ENCODE results near the gene TMPRSS9. TPM values are rescaled to one million over a fixed set of nuclear protein-coding genes. Genes with fewer than 3 reads are reported as not detected.
A peak's percentile ranks its signal among the peaks of the same experiment; 100 is the strongest.
"Not testable (repeated sequence)": the region's sequence is repeated elsewhere in the genome, so short reads cannot be mapped to it uniquely, and the experiment has no call there.

Gene TMPRSS9
- total RNA-seq, 3 donors from 2014 or later = not detected

GRCh38 chr19:2394442-2395292 lies 34.6 kb downstream of the TMPRSS9 start:
- Mint-ChIP-seq H3K9me3 (no peaks in the 10 kb centered on the region), H3K36me3 (ENCODE audit: insufficient read depth) (no peaks in the 10 kb centered on the region), H3K27me3 (ENCODE audit: low read depth) (peaks cover 9% of the 10 kb centered on the region), H3K4me1 (ENCODE audit: low read depth) (peaks cover 3% of the 10 kb centered on the region), H3K4me3 (no peak overlapping the region)
- DNase-seq (no peak), ATAC-seq (peak in 1 of 2 donors; percentile 39)

- H3K4me1 Mint-ChIP-seq (ENCODE audit: low read depth); H3K27me3 Mint-ChIP-seq (ENCODE audit: low read depth); H3K4me3 Mint-ChIP-seq; DNase-seq; H3K36me3 Mint-ChIP-seq (ENCODE audit: insufficient read depth); ATAC-seq; H3K9me3 Mint-ChIP-seq: not testable (repeated sequence)
These were observed 35.3 kb downstream of the TMPRSS9 start for GRCh38 chr19:2395293-2395829.

DNA sequence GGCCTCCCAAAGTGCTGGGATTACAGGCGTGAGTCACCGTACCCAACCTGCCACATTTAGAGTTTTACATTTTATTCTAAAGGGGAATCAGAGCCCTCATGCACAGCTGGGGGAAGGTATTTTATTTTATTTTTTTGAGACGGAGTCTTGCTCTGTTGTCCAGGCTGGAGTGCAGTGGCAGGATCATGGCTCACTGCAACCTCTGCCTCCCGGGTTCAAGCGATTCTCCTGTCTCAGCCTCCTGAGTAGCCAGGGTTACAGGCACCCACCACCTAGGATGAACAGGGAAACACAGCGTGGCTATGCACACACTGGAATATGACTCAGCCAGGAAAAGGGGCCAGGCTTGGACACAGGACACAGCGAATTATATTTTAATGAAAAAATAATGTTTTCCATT lies 37.1 kb downstream of the TMPRSS9 start:
- not testable (repeated sequence) for ATAC-seq; H3K27me3 Mint-ChIP-seq (ENCODE audit: low read depth); H3K4me1 Mint-ChIP-seq (ENCODE audit: low read depth); DNase-seq; H3K36me3 Mint-ChIP-seq (ENCODE audit: insufficient read depth); H3K9me3 Mint-ChIP-seq; H3K4me3 Mint-ChIP-seq

DNA sequence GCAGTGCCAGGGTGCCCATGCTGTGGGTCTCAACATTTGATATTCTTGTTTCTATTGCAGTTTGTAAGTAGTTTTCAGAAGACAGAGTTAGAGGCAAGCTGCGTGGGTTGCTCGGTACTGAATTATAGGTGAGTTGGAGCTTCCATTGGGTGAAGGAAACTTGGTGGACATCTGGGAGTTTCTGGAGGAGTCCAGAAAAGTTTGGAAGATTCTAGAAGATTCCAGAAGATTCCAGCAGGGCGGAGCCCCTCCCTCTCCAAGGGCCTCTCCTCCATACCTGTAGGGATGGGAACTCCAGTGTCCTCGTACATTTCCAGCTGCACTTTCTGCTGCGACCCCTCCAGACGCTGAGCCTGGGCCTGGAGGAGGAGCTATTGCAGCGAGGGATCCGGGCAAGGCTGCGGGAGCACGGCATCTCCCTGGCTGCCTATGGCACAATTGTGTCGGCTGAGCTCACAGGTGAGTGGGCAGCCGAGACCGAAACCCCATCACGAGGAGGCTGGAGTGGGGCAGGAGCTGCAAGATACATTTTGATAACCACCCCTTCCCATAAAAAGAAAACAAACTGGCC lies 38.8 kb downstream of the TMPRSS9 start:
- Mint-ChIP-seq H3K9me3 (no peaks in the 10 kb centered on the region), H3K27me3 (ENCODE audit: low read depth) (peaks cover 7% of the 10 kb centered on the region), H3K36me3 (ENCODE audit: insufficient read depth) (no peaks in the 10 kb centered on the region), H3K4me1 (ENCODE audit: low read depth) (no peaks in the 10 kb centered on the region), H3K4me3 (no peak overlapping the region)
- DNase-seq = no peak
- no peak for ATAC-seq

DNA sequence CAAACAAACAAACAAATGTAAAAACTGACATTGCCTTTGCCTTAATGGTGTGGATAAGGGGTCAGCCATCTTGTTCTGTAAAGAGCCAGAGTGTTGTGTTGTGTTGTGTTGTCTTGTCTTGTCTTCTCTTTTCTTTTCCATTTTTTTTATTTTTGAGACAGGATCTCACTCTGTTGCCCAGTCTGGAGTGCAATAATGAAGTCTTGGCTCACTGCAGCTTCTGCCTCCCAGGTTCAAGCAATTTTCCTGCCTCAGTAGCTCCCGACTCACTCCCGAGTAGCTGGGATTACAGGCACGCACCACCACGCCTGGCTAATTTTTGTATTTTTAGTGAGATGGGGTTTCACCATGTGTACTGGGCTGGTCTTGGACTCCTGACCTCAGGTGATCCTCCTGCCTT lies 39.5 kb downstream of the TMPRSS9 start:
- Mint-ChIP-seq H3K9me3 (no peaks in the 10 kb centered on the region), H3K4me1 (ENCODE audit: low read depth) (no peaks in the 10 kb centered on the region), H3K27me3 (ENCODE audit: low read depth) (peaks cover 5% of the 10 kb centered on the region), H3K36me3 (ENCODE audit: insufficient read depth) (no peaks in the 10 kb centered on the region), H3K4me3 (no peak overlapping the region)
- DNase-seq (no peak), ATAC-seq (no peak)

GRCh38 chr19:2408247-2408646 lies 48.2 kb downstream of the TMPRSS9 start:
- ATAC-seq (no peak), DNase-seq (no peak)
- peaks cover 6% of the 10 kb centered on the region for H3K27me3 Mint-ChIP-seq (ENCODE audit: low read depth)

DNA sequence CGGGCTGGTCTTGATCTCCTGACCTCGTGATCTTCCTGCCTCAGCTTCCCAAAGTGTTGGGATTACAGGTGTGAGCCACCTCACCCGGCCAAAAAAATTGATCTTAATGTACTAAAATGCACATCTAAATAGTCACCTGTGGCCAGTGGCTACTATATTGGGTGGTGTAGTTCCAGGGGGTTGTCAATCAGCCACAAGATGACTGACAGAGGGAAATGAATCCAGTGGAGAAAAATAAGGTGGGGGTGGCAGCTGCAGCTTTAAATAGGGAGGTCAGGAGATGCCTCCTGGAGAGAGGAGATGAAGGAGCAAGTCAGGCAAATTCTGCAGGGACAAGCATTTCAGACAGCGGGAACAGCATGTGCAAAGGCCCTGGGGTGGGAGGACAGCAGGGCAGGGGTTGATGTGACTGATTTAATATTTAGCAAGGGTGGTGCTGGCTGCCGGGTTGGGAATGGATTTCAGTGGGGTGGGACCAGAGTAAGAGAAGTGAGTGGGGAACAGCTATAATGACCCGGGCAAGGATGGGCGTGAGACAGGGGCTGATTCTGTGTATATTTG lies 49.4 kb downstream of the TMPRSS9 start:
- peaks cover 6% of the 10 kb centered on the region for H3K27me3 Mint-ChIP-seq (ENCODE audit: low read depth)
- H3K4me1 Mint-ChIP-seq (ENCODE audit: low read depth) = no peaks in the 10 kb centered on the region
- no peaks in the 10 kb centered on the region for H3K36me3 Mint-ChIP-seq (ENCODE audit: insufficient read depth)
- ATAC-seq (no peak), DNase-seq (no peak)
- no peak overlapping the region for H3K4me3 Mint-ChIP-seq
- H3K9me3 Mint-ChIP-seq = no peaks in the 10 kb centered on the region

More at GRCh38 chr19:2408247-2408646, 48.2 kb downstream of the TMPRSS9 start:
- Mint-ChIP-seq H3K9me3 (no peaks in the 10 kb centered on the region), H3K4me3 (no peak overlapping the region), H3K4me1 (ENCODE audit: low read depth) (no peaks in the 10 kb centered on the region), H3K36me3 (ENCODE audit: insufficient read depth) (no peaks in the 10 kb centered on the region)

DNA sequence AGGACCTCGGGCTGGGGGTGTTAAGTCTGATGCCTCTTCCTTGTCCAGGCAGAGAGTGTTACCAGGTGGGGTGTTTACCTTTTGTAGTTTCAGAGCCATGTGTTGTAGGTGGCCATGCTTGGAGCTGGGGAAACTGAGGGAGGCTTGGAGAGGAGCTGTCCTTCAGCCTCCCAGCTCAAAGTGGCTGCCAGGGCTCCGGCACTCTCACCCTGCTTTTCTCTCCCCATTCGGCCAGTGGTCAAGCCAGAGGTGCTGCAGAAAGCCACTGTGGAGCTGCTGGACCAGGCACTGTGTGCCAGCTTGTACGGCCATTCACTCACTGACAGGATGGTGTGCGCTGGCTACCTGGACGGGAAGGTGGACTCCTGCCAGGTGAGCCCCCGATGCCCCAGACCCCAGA lies 50.0 kb downstream of the TMPRSS9 start:
- H3K4me3 Mint-ChIP-seq = no peak overlapping the region
- H3K27me3 Mint-ChIP-seq (ENCODE audit: low read depth) = peaks cover 6% of the 10 kb centered on the region
- DNase-seq (no peak), ATAC-seq (no peak)
- H3K36me3 Mint-ChIP-seq (ENCODE audit: insufficient read depth) = no peaks in the 10 kb centered on the region
- H3K4me1 Mint-ChIP-seq (ENCODE audit: low read depth) = no peaks in the 10 kb centered on the region
- no peaks in the 10 kb centered on the region for H3K9me3 Mint-ChIP-seq

DNA sequence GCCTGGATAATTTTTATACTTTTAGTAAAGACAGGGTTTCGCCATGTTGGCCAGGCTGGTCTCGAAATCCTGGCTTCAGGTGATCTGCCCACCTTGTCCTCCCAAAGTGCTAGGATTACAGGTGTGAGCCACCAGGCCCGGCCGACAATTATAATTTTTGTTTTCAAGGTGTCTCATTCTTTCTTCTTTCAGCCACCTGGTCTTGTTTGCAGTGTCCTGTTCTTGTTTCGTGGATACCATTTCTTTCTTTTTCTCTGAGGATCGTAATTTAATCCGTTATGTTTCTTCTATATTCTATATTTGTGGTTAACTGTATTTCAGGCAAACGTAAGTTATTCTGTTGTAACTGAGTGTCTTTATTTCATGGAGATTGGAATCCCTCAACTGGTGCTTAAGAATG lies 51.6 kb downstream of the TMPRSS9 start:
- Mint-ChIP-seq H3K36me3 (ENCODE audit: insufficient read depth) (peaks cover under 1% of the 10 kb centered on the region), H3K27me3 (ENCODE audit: low read depth) (peaks cover 6% of the 10 kb centered on the region), H3K4me1 (ENCODE audit: low read depth) (no peaks in the 10 kb centered on the region), H3K4me3 (no peak overlapping the region), H3K9me3 (no peaks in the 10 kb centered on the region)
- DNase-seq (no peak), ATAC-seq (no peak)

GRCh38 chr19:2412449-2412848 lies 52.4 kb downstream of the TMPRSS9 start:
- Mint-ChIP-seq H3K27me3 (ENCODE audit: low read depth) (peaks cover 6% of the 10 kb centered on the region), H3K9me3 (no peaks in the 10 kb centered on the region), H3K4me3 (no peak overlapping the region), H3K4me1 (ENCODE audit: low read depth) (no peaks in the 10 kb centered on the region), H3K36me3 (ENCODE audit: insufficient read depth) (peaks cover 2% of the 10 kb centered on the region)
- ATAC-seq = no peak
- no peak for DNase-seq

DNA sequence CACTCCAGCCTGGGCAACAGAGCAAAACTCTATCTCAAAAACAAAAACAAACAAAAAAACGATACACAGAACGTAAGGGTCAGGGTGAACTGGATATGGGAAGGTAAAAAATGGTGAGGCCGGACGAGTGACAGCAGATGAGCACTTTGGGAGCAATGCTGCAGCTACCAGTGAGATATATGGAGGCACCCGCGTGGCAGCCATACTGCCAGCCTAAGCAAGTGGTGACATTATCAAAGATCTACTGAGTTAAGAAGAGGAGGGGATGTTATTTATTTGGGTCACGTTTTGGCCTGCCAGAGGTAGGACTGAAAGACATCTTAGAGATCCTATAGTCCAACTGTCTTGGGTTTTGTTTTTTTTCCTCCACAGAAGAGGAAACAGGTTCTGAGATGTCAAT lies 53.1 kb downstream of the TMPRSS9 start:
- Mint-ChIP-seq H3K4me3 (no peak overlapping the region), H3K4me1 (ENCODE audit: low read depth) (no peaks in the 10 kb centered on the region), H3K36me3 (ENCODE audit: insufficient read depth) (peaks cover 2% of the 10 kb centered on the region), H3K27me3 (ENCODE audit: low read depth) (peaks cover 6% of the 10 kb centered on the region), H3K9me3 (no peaks in the 10 kb centered on the region)
- DNase-seq (no peak), ATAC-seq (no peak)

GRCh38 chr19:2413629-2414028 lies 53.6 kb downstream of the TMPRSS9 start:
- peaks cover 6% of the 10 kb centered on the region for H3K27me3 Mint-ChIP-seq (ENCODE audit: low read depth)
- H3K36me3 Mint-ChIP-seq (ENCODE audit: insufficient read depth) = peaks cover 2% of the 10 kb centered on the region

GRCh38 chr19:2415281-2415972 lies 55.4 kb downstream of the TMPRSS9 start:
- Mint-ChIP-seq H3K4me3 (no peak overlapping the region), H3K36me3 (ENCODE audit: insufficient read depth) (peaks cover 2% of the 10 kb centered on the region), H3K9me3 (no peaks in the 10 kb centered on the region), H3K27me3 (ENCODE audit: low read depth) (peaks cover 4% of the 10 kb centered on the region), H3K4me1 (ENCODE audit: low read depth) (no peaks in the 10 kb centered on the region)
- DNase-seq = no peak
- ATAC-seq = no peak

More at GRCh38 chr19:2413629-2414028, 53.6 kb downstream of the TMPRSS9 start:
- no peak for ATAC-seq
- Mint-ChIP-seq H3K4me3 (no peak overlapping the region), H3K9me3 (no peaks in the 10 kb centered on the region), H3K4me1 (ENCODE audit: low read depth) (no peaks in the 10 kb centered on the region)
- DNase-seq = no peak

DNA sequence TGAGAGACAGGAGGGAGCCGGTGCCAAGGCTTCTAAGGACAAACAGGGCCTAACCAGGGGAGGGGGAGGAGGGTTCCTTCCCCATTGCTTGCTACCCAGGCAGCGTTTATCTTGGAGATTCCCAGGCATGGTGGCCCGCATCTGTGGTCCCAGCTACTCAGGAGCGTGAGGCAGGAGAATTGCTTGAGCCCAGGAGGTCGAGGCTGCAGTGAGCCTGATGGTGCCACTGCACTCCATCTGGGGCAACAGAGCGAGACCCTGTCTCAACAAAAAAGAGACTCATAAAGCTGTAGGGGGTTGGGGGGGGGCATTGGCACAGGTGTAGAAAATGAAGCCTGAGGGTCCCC lies 55.9 kb downstream of the TMPRSS9 start:
- H3K9me3 Mint-ChIP-seq = no peaks in the 10 kb centered on the region
- no peak for DNase-seq
- no peak overlapping the region for H3K4me3 Mint-ChIP-seq
- no peaks in the 10 kb centered on the region for H3K4me1 Mint-ChIP-seq (ENCODE audit: low read depth)
- H3K36me3 Mint-ChIP-seq (ENCODE audit: insufficient read depth) = peaks cover 2% of the 10 kb centered on the region
- ATAC-seq = no peak
- H3K27me3 Mint-ChIP-seq (ENCODE audit: low read depth) = no peaks in the 10 kb centered on the region

Data from activated T-cell treated with anti-CD3 and anti-CD28 coated beads, Interleukin-2, amount 50 U/mL, for 4 hours (primary cell).